DMS 273 (cell line): ENCODE results near the gene DCAF8.

ENCODE experiments used
- DNase-seq: peaks from one replicate; lab custom pipeline; 2025; ENCODE audit not compliant: unreplicated experiment; lab: John Stamatoyannopoulos, UW

Gene DCAF8

DNA sequence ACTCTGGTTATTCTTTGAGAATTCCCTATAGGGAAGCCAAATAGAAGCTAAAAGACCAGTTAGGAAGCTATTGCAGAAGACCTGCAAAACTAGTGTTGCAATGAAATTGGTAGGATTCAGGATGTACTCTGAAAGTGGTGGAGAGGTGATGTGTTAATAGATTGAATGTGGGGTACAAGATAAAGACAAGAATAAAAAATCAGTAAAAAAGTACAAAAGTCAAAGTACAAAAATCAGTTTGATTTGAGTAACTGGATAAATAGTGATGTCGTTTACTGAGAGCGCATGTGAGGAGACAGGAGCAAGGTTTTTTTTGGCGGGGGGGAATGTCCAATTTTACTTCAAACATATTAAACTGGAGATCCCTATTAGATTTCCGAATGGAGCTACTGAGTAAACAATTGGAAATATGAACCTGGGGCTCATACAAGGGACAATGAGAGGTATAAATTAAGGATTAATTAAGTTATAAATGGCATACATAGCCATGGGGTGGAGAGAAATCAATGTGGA, 2.5 kb upstream of the DCAF8 start:
- no peak for DNase-seq

DNA sequence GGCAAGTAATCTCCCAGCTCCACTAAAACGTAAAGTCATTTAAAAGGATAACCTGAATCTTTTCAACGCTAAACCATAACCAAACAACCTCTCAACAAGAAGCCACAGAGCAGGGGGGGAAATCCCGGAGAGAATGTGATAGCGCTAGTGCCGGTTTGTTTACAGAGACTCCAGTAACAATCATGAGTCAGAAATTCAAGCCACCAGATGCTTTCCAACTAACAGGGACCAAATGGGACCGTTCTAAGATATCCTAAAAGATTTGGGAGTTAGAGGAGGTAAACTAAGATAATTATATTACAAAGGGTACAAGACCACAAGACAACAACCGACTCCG, 825 bp downstream of the DCAF8 start:
- peak; percentile 83 for DNase-seq

DNA sequence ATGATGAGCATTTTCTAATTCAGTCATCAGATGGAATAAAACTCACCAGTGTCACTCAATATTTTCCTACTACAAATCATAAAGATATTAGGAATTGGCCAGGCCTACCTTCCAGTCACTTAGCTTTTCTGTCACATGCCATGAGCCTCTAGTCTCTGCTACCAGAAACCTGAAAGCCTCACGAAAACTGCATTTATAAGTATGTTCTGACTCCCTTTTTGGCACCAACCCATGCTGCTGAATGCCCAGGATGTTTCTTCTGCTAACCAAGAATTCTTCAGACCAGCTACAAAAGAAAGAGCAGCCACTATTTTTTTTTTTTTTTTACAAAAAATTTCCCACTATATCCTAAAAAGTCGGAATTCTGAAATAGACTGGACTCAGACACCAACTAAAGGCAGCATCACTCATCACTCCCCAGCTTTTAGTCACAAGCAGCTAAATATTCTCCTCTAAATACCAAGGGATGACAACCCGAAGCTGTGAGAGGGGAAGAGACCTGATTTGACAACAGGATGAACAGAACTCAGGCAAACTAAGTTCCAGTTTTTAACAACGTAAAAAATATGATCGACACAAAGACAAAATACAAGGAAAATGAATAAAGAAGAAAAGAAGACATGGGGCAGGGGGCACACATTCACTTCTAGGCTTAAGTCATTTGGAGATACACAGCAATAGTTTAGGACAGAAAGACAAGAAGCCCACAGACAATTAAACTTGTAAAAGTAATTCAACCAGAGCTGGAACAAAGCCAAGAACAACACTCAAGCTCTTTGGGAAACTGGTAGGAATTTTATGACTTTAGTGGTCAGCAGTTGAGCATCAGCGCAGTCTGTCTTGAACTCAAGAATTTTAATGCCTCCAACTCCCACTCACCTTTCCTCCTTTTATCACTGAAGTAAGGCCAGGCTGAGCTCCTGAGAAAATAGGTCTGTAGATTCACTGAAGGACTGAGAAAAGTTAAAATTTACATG, 1.7 kb downstream of the DCAF8 start:
- peak; percentile 62 for DNase-seq

DNA sequence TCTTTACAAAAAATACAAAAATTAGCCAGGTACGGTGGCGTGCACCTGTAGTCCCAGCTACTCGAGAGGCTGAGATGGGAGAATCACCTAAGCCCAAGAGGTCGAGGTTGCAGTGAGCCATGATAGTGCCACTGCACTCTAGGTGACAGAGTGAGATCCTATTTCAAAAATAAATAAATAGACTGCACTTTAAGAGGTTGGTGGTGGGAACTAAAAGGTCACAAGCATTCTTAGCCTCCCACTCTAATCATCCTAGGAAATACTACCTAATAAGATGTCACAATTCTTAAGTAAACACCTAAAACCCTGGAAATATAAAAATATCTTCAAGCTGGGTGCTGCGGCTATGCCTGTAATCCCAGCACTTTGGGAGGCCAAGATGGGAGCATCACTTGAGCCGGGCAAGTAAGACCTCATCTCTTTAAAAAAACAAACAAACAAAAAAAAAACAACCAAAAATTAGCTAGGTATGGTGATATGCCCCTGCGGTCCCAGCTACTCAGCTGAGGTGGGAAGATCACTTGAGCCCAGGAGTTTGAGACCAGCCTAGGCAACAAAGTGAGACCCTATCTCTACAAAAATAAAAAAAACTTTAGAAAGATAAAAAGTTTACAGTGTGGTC, 4.1 kb downstream of the DCAF8 start:
- DNase-seq = no peak

DNA sequence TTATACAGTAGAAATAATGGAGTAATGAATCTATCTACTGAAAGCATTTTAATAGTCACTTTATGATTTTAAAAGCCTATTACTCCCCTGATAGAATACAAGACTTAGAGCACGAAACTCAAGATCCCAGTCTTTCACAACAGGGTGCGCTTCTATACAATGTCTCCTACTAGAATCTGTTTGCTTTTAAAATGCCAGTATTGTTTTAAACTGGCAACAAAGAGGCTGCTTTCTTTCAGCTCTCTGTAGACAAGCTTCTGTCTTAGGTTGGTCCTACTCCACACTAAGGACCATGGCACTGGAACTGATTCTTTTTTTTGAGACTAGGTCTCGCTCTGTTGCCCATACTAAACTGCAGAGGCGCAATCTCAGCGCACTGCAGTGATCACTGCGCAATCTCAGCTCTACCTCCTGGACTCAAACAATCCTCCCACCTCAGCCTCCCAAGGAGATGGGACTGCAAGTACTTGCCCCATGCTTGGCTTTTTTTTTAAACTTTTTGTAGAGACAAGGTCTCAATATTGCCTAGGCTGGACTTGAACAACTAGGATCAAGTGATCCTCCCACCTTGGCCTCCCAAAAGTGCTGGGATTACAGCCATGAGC, 4.8 kb downstream of the DCAF8 start:
- DNase-seq = no peak

DNA sequence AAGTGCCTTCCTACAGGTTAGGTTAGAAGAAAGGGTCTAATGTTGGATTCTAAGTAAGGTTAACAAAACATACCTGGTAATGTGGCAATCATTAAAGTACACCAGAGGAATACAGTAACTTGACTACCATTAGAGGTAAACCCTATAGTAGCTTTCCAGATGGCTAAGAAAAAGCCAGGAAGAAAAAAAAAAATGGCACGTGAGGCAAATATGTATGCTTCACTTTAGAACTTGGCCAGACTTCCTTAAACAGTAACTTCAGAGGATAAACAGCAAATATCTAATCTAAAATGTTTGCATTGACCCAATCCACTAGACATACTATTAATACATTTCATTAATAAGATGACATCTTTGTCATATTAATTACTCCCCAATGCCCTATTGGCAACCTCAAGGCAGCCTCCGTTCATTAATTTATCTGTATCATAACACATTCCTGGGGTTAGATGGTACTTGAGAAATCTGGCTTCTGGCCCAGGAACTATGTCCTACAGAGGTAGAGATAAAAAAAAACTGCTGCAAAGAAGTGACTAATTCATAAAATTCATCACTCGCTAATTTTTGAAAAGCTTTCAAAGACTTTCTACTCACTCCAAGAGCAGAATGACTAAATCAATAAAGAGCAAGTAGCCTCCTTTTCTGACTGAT, 5.8 kb downstream of the DCAF8 start:
- DNase-seq = peak; percentile 25

DNA sequence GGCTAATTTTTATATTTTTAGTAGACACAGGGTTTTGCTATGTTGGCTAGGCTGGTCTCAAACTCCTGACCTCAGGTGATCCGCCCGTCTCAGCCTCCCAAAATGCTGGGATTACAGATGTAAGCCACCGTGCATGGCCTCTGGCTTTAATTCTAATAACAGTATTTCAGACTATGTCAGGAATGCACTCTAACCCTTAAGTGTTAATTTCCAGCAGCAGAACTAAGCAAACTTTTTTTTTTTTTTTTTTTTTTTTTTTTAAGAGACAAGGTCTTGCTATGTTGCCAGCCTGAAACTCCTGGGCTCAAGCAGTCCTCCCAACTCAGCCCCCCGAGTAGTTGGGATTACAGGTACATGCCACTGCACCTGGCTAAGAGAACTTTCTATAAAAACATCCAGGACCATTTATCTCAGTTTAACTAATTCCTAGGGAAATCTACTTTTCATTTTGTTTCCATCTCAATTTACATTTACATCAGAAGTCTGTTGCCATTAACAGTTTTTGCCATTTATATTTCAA, 6.5 kb downstream of the DCAF8 start:
- no peak for DNase-seq

DNA sequence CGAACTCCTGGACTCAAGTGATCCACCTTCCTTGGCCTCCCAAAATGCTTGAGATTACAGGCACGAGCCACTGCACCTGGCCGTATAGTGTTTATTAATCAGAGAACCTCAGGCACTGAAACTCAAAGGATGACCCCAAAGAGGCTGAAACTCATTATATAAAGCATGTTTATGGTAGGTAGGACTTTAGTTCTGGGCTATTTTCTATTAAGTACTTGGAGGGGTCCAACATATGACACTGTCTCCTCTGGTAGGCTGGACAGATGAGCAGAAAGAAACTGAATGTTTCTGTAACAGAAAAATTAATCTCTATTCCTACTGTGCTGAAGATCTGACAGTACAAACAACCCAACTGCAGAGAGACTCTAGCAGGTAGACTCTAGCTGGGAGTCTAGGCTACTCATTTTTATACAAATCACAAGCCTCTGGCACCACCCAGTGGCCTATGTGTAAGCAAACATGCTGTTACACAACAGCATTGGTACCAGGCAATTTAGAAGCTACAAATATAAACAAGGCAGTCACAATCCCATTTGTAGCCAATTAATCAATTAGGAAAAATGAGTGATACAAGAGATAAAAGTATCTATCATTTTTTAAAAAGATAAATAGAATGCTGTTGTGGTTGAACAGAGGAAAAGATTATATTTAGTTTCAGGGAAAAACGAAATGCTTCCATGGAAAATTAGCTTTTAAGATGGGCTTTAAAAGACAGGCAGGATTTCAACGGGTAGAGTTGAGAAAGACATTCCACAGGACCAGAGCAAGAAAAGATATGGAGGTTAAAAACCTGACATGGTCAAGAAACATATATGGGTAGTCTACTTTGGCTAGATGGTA, 10.4 kb downstream of the DCAF8 start:
- peak; percentile 94 for DNase-seq

DNA sequence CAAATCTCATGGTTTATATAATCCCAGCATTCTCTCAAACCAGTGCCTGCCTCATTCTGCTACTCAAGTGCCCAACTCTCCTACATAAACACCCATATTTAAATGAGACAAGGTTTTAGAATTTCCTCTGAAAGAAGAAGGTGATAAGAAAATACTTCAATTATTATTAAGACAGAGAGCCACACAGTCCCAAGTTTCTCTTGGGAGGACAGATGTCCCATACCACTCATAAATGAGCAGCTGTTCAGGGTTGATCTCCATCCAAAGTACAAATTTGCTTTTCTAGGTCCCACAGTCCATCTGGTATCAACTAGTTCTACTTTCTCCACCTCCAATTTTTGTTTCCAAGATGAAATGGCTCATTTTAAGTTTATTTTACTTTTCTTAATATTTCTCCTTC, 11.3 kb downstream of the DCAF8 start:
- peak; percentile 87 for DNase-seq

DNA sequence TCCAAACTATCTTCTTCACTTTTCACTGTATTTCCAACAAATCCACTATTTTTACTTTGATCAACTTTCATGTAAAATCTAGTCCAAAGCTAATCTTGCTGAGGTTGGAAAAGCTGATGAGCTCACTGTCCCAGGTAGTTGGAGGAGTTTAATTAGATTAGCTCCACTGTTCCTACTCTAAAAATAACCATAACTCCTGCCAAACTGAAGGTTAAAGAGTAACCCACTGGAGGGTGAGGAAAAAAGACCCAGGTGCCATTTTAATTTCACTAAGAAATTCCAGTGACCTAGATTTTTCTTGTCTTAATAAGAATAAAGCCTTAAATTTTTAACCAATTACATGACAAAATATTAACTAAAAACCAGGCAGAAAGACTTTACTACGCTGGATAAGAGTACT, 15.3 kb downstream of the DCAF8 start:
- DNase-seq = no peak

DNA sequence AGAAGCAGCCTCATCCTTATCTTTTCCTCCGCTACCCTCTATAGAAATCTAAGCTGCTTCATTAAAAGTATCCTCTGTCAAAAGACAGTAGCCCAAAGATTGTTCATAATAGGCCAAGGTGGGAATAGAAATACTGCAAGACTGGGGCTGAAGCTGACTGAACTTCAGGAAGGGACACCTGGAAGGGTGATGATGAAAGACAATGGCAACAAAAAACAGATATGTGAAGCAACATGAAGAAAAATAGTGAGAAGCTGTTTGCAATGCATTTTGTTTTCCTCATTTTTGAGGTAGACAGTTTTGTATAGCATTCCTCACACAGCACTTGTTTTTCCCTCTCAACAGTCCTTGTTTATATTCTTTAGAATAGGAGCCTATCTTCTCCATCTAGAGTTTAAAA, 16.9 kb downstream of the DCAF8 start:
- no peak for DNase-seq

DNA sequence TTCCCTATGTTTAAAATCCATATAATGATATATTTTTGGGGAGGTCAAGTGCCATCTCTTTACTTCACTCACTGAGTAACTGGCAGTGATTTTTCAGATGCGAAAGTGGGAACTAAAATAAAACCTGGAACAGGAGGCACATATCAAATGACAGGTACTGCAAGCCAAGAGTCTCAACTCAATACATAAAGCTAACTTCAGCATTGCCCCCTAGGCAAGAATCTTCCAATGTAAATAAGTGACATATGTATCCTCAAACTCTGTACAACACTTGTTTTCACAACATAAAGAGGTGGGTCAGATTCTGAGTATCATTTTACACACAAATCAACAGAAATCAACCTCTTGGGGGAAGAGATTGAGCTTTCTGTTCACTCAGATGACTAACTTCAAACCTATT, 18.1 kb downstream of the DCAF8 start:
- peak; percentile 61 for DNase-seq

DNA sequence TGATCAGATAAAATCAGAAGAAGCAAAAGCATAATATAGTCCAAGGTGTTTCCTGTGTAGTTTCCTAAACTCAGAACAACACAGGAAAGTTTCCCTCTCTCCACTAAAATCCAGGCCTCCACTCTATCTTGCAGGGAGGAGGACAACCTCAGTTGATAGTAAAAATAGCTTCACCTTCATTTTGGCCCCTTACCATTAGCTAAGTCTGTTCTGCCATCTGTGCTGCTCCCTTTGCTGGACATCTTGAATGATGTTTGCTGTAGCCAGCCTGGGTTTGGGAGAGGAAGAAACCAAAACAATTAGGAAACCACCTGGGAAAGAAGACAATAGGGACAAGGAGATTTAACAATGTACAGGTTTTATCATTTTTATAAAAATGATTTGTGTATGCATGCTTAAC, 18.6 kb downstream of the DCAF8 start:
- peak; percentile 62 for DNase-seq

DNA sequence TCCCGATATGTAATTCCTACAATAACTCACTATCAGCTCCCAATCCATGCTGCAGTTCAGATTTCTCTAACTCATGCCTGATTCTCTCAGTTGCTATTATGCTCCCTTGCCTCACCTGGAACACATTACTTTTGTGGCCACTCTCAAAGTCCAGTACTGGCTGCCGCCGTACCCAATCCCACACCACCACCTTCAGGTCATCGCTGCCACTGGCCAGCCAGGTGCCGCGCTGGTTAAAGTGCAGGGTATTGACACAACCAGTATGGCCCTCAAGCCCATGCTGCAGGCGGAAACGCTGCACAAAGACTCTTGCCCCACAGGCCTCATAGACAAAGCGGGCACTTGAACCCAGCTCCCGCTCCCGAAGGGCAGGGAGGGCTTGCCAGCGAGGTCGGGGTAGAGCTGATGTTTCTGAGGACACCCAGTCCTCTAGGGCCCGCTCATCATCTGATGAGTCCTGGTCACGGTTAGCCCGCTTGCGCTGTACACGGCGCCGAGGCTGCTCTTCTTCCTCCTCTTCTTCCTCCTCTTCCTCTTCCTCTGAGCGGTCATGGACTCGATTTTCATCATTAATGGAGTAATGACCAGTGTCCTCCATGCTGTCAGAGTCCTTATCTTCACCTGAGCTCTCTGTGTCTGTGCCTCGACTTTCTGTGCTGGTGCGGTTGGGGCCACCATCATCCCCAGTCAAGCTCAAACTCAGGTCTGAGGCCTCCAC, 22.6 kb downstream of the DCAF8 start:
- no peak for DNase-seq

DNA sequence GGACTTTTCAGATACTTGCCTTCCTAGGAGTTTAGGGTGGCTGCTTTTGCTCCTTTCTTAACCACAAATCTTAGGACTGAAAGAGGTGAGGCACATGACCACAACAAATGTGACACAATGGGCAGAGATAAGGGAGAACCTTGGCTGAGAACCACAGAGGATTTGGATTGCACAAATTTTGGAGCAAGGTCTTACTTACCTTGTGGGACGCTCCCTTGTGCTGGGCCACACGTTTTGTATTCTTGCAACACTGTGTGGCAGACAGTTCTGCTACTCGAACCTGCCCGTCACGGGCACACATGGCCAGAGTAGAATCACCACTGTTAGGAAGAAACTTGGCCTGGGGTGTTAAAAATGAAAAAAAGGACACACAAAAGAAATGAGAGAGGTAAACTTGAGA, 23.9 kb downstream of the DCAF8 start:
- DNase-seq = no peak

DNA sequence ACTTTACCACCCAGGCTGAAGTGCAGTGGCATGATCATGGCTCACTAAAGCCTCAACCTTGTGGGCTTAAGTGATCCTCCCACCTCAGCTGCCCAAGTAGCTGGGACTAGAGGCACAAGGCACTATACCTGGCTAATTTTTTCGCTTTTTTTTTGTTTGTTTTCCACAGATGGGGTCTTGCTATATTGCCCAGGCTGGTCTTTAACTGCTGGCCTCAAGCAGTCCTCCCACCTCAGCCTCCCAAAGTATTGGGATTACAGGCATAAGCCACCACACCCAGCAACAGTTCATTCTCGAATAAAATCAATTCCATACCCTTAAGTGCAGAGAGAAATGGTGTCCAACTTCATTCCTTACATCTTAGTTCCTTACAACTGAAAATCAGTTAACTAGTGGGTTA, 24.8 kb downstream of the DCAF8 start:
- no peak for DNase-seq

DNA sequence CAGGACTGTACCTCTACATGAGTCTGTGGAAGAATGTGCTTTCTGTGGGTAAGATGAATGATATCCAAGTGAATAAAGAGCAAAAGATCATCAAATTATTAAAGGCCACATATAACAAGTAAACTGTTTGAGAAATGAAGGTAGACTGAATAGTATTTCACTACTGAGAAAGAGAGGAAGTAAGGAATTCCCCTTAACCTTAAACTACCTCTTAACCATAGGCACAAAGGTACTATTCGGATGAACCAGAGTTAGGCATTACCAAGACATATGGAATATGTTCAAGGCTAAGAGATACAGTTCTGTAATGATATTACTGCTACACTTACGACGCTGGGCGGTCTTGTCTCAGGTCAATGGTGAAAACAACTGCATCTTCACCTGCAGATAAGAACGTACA, 25.5 kb downstream of the DCAF8 start:
- DNase-seq = no peak

DNA sequence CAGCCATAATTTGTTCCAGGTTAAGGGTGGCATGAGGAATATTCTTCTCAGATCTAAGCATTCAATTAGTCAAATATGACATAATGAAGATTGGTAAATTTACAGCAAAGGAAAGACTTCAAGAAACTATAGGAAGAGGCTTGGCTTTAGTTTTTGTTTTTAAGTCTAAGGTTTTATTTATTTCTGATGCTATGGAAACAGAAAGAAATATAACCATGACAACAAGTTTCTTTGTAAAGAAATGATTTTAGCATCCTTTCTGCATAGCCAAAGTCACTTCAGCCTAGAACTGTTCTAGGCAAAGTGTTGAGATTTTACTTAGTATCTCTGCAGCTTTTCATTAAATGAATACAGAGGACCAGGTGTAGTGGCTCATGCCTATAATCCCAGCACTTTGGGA, 29.4 kb downstream of the DCAF8 start:
- no peak for DNase-seq

DNA sequence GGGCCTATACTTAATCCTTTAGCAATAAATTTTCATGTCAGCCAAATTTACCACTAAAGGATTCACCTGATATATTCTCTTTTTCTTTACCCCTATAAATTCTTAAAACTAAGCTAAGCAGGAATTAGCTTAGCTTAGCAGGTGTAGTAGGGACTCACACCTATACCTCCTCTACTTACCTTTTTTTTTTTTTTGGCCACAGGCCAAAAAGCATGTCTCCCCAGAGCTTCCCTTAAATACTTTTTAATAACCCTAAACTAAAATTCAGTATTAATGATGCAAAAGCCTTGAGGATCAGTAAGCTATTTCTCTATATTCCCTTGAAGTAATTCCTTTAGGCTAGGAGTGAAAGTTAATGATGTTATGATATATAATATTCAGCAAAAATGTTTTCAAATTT, 33.9 kb downstream of the DCAF8 start:
- no peak for DNase-seq

DNA sequence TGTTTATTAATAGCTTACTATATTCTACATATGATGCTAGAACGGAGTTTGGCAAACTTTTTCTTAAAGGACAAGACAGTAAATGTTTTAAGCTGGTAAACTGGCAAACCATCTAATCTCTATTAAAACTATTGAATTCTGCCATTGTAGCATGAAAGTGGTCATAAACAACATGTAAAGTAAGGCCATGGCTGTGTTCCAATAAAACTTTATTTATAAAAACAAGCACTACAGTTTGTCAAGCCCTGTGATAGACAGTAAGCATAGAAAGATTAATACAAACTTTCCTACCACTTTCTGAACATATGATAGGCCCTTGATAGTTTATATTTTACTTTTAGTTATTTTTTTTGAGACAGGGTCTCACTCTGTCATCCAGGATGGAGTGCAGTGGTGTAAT, 34.8 kb downstream of the DCAF8 start:
- no peak for DNase-seq
